HL-60/S4 treated with retinoic acid at 250 ng/mL for 4 days and 3 days (cell line): ENCODE results near the gene SMAD4.
"Not testable (repeated sequence)": the region's sequence is repeated elsewhere in the genome, so short reads cannot be mapped to it uniquely, and the experiment has no call there.

Experiments
- in situ Hi-C: fragments of 300-500 bp; cut with MboI; formaldehyde crosslinking; loops from 2 replicates; pipeline ENCODE4 v1.7.0; 2022; ENCODE audit warnings: low sequenced_read_pairs

SMAD4 gene

GRCh38 chr18:51029694-51030536, at the start of gene SMAD4:
SMAD4 (plus strand) TSS chr18:51030213; CDS start chr18:51047047, 16,834 bp downstream.
- in situ Hi-C loops = loop anchor here (25.0 kb wide), 1 partner anchor 193 kb away; no protein-coding TSS in a partner anchor

- in situ Hi-C loops = no loop called here
Observed at GRCh38 chr18:50981381-50981780, 48.6 kb upstream of the SMAD4 start.

- in situ Hi-C loops = no loop called here
Observed at GRCh38 chr18:50982086-50982801, 47.8 kb upstream of the SMAD4 start.

GRCh38 chr18:50982802-50983179, 47.2 kb upstream of the SMAD4 start:
- in situ Hi-C loops = no loop called here

GRCh38 chr18:50986360-50987087, 43.5 kb upstream of the SMAD4 start:
- in situ Hi-C loops = no loop called here

- in situ Hi-C loops = no loop called here
Observed at GRCh38 chr18:50987261-50987660, 42.8 kb upstream of the SMAD4 start.

- in situ Hi-C loops = no loop called here
Observed at GRCh38 chr18:50989711-50990110, 40.3 kb upstream of the SMAD4 start.

GRCh38 chr18:50992351-50992762, 37.7 kb upstream of the SMAD4 start:
- in situ Hi-C loops = no loop called here

- in situ Hi-C loops = no loop called here
Observed at GRCh38 chr18:50994031-50994430, 36.0 kb upstream of the SMAD4 start.

- in situ Hi-C loops = not testable (repeated sequence)
Observed at GRCh38 chr18:51003174-51003573, 26.8 kb upstream of the SMAD4 start.

GRCh38 chr18:51006061-51006818, 23.8 kb upstream of the SMAD4 start:
- in situ Hi-C loops = no loop called here

GRCh38 chr18:51006948-51007789, 22.8 kb upstream of the SMAD4 start:
- in situ Hi-C loops = no loop called here

- in situ Hi-C loops = no loop called here
Observed at GRCh38 chr18:51007790-51008139, 22.2 kb upstream of the SMAD4 start.

- in situ Hi-C loops = no loop called here
Observed at GRCh38 chr18:51009072-51009471, 20.9 kb upstream of the SMAD4 start.

GRCh38 chr18:51010218-51010617, 19.8 kb upstream of the SMAD4 start:
- in situ Hi-C loops = no loop called here

GRCh38 chr18:51011709-51012108, 18.3 kb upstream of the SMAD4 start:
- in situ Hi-C loops = no loop called here

GRCh38 chr18:51012441-51012840, 17.6 kb upstream of the SMAD4 start:
- in situ Hi-C loops = no loop called here

GRCh38 chr18:51013259-51013658, 16.8 kb upstream of the SMAD4 start:
- in situ Hi-C loops = no loop called here

- in situ Hi-C loops = no loop called here
Observed at GRCh38 chr18:51017140-51017879, 12.7 kb upstream of the SMAD4 start.
